WERI-Rb-1 (cell line): ENCODE data around the gene CLDN6.

Source experiments
- DNase-seq: peaks from one replicate; pipeline ENCODE4 v3.0.0-alpha.2; 2020
- H3K27ac ChIP-seq: fragments of 250-450 bp; sonication (Bioruptor Pico); 2 replicates; pipeline ENCODE4 v1.5.1; 2020; ENCODE audit warnings: mild to moderate bottlenecking, moderate library complexity
- H3K27me3 ChIP-seq: fragments of 250-450 bp; sonication (Bioruptor Pico); 2 replicates; pipeline ENCODE4 v1.5.1; 2021; ENCODE audit warnings: mild to moderate bottlenecking, low read depth, moderate library complexity; ENCODE audit not compliant: insufficient read depth, severe bottlenecking
- H3K36me3 ChIP-seq: fragments of 250-450 bp; sonication (Bioruptor Pico); 2 replicates; pipeline ENCODE4 v1.5.1; 2020; ENCODE audit warnings: mild to moderate bottlenecking, moderate library complexity
- H3K4me3 ChIP-seq: 2 replicates; pipeline ENCODE4 v1.5.1; 2011; ENCODE audit warnings: low read depth, mild to moderate bottlenecking, control low read depth, low read length
- H3K9me3 ChIP-seq: fragments of 250-450 bp; sonication (Bioruptor Pico); 2 replicates; pipeline ENCODE4 v1.5.1; 2021; ENCODE audit warnings: mild to moderate bottlenecking, moderate library complexity; ENCODE audit not compliant: severe bottlenecking
- CTCF ChIP-seq: IDR thresholded peaks from 2 replicates; pipeline ENCODE4 v1.5.1; 2011; ENCODE audit warnings: low read depth, mild to moderate bottlenecking, control low read depth, inconsistent platforms, low read length

Gene CLDN6

GRCh38 chr16:2976673-2977072, 41.3 kb downstream of the CLDN6 start:
- H3K36me3 ChIP-seq = peaks cover 78% of the 10 kb centered on the region
- no peaks in the 10 kb centered on the region for H3K27me3 ChIP-seq
- no peak for DNase-seq
- H3K4me3 ChIP-seq = no peak overlapping the region
- H3K27ac ChIP-seq = no peak overlapping the region
- no peak for TF ChIP-seq CTCF
- no peaks in the 10 kb centered on the region for H3K9me3 ChIP-seq

- H3K36me3 ChIP-seq = peaks cover 83% of the 10 kb centered on the region
- H3K4me3 ChIP-seq = no peak overlapping the region
Measured at GRCh38 chr16:2976201-2976600, 41.8 kb downstream of the CLDN6 start.

GRCh38 chr16:2975161-2975795, 42.7 kb downstream of the CLDN6 start:
- no peak for DNase-seq
- Histone ChIP-seq H3K4me3 (no peak overlapping the region), H3K27me3 (no peaks in the 10 kb centered on the region), H3K9me3 (no peaks in the 10 kb centered on the region), H3K27ac (no peak overlapping the region), H3K36me3 (peaks cover 92% of the 10 kb centered on the region)
- TF ChIP-seq CTCF = no peak

More at GRCh38 chr16:2976201-2976600, 41.8 kb downstream of the CLDN6 start:
- no peaks in the 10 kb centered on the region for H3K27me3 ChIP-seq
- DNase-seq = no peak
- no peak for TF ChIP-seq CTCF
- no peak overlapping the region for H3K27ac ChIP-seq
- H3K9me3 ChIP-seq = no peaks in the 10 kb centered on the region

- peaks cover 97% of the 10 kb centered on the region for H3K36me3 ChIP-seq
- no peaks in the 10 kb centered on the region for H3K27me3 ChIP-seq
- 0 out of 2 replicates have a peak overlapping the region, but pooled peaks have one; percentile 21 for H3K27ac ChIP-seq
- H3K9me3 ChIP-seq = no peaks in the 10 kb centered on the region
- no peak overlapping the region for H3K4me3 ChIP-seq
- no peak for TF ChIP-seq CTCF
- DNase-seq = no peak
Measured at GRCh38 chr16:2974319-2975056, 43.5 kb downstream of the CLDN6 start.

GRCh38 chr16:2973605-2974318, 44.2 kb downstream of the CLDN6 start:
- TF ChIP-seq CTCF = no peak
- Histone ChIP-seq H3K36me3 (peaks cover 91% of the 10 kb centered on the region), H3K4me3 (no peak overlapping the region), H3K9me3 (no peaks in the 10 kb centered on the region), H3K27me3 (no peaks in the 10 kb centered on the region), H3K27ac (peak overlapping the region; percentile 36)
- DNase-seq = no peak
